ENCODE results near the gene EIF4B.

- TF ChIP-seq, protein P1, sequence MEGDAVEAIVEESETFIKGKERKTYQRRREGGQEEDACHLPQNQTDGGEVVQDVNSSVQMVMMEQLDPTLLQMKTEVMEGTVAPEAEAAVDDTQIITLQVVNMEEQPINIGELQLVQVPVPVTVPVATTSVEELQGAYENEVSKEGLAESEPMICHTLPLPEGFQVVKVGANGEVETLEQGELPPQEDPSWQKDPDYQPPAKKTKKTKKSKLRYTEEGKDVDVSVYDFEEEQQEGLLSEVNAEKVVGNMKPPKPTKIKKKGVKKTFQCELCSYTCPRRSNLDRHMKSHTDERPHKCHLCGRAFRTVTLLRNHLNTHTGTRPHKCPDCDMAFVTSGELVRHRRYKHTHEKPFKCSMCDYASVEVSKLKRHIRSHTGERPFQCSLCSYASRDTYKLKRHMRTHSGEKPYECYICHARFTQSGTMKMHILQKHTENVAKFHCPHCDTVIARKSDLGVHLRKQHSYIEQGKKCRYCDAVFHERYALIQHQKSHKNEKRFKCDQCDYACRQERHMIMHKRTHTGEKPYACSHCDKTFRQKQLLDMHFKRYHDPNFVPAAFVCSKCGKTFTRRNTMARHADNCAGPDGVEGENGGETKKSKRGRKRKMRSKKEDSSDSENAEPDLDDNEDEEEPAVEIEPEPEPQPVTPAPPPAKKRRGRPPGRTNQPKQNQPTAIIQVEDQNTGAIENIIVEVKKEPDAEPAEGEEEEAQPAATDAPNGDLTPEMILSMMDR (conservative IDR thresholded peaks at IDR 0.05; ENCODE audit: low read depth, low read length), result no peak
- no peak for TF ChIP-seq EZH2 (IDR thresholded peaks at IDR 0.05; ENCODE audit: borderline replicate concordance, low read depth, low read length, poor library complexity, severe bottlenecking)
Observed at GRCh38 chr12:52976574-52977071, 29.6 kb upstream of the EIF4B start.

Data from A673 (cell line).